Measurements from ENCODE around the gene MYCBP. TPM values are rescaled to one million over a fixed set of nuclear protein-coding genes. Genes with fewer than 3 reads are reported as not detected.

The MYCBP gene
- total RNA-seq, 6 experiments from 2014 or later = 28.4 to 43.7 (median 36.3) TPM

DNA sequence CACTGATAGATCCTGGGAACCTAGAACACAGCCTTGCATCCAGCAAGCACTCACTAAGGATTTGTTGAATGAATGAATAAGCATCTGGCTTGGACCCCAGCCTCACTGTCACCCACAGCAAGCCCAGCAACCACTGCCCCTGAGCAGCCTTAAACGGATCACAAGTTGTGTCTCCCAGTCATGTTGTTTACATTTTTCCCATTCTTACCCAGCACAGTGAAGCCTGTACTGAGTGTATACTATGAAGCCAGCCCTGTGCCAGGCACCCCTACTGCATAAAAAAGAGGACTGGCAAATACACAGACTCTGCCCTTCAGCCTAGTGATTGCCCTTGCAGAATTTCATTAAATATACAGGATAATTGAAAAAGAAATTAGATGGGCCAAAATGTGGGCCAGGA is 43.8 kb downstream of the MYCBP start:
- Mint-ChIP-seq H3K4me3 (no peak overlapping the region), H3K4me1 (ENCODE audit: low read depth) (peaks cover 9% of the 10 kb centered on the region), H3K27ac (no peak overlapping the region), H3K9me3 (no peaks in the 10 kb centered on the region), H3K27me3 (ENCODE audit: insufficient read depth) (peaks cover 26% of the 10 kb centered on the region), H3K36me3 (ENCODE audit: low read depth) (no peaks in the 10 kb centered on the region)
- TF ChIP-seq, protein P1, sequence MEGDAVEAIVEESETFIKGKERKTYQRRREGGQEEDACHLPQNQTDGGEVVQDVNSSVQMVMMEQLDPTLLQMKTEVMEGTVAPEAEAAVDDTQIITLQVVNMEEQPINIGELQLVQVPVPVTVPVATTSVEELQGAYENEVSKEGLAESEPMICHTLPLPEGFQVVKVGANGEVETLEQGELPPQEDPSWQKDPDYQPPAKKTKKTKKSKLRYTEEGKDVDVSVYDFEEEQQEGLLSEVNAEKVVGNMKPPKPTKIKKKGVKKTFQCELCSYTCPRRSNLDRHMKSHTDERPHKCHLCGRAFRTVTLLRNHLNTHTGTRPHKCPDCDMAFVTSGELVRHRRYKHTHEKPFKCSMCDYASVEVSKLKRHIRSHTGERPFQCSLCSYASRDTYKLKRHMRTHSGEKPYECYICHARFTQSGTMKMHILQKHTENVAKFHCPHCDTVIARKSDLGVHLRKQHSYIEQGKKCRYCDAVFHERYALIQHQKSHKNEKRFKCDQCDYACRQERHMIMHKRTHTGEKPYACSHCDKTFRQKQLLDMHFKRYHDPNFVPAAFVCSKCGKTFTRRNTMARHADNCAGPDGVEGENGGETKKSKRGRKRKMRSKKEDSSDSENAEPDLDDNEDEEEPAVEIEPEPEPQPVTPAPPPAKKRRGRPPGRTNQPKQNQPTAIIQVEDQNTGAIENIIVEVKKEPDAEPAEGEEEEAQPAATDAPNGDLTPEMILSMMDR (IDR thresholded peaks at IDR 0.05) = no peak
- DNase-seq = no peak

- H3K4me1 Mint-ChIP-seq (ENCODE audit: low read depth) = peaks cover 7% of the 10 kb centered on the region
- H3K27me3 Mint-ChIP-seq (ENCODE audit: insufficient read depth) = peaks cover 26% of the 10 kb centered on the region
Observed at GRCh38 chr1:38827318-38827717, 45.8 kb downstream of the MYCBP start.

GRCh38 chr1:38826886-38827285 is 46.3 kb downstream of the MYCBP start:
- H3K36me3 Mint-ChIP-seq (ENCODE audit: low read depth) = no peaks in the 10 kb centered on the region
- DNase-seq = no peak
- H3K9me3 Mint-ChIP-seq = no peaks in the 10 kb centered on the region
- H3K4me3 Mint-ChIP-seq = no peak overlapping the region
- peaks cover 3% of the 10 kb centered on the region for H3K4me1 Mint-ChIP-seq (ENCODE audit: low read depth)
- H3K27me3 Mint-ChIP-seq (ENCODE audit: insufficient read depth) = peaks cover 27% of the 10 kb centered on the region
- no peak overlapping the region for H3K27ac Mint-ChIP-seq
- TF ChIP-seq, protein P1 (IDR thresholded peaks at IDR 0.05) = no peak

More at GRCh38 chr1:38827318-38827717, 45.8 kb downstream of the MYCBP start:
- Mint-ChIP-seq H3K9me3 (no peaks in the 10 kb centered on the region), H3K36me3 (ENCODE audit: low read depth) (no peaks in the 10 kb centered on the region), H3K4me3 (no peak overlapping the region), H3K27ac (no peak overlapping the region)
- no peak for DNase-seq
- TF ChIP-seq, protein P1 (IDR thresholded peaks at IDR 0.05) = no peak

- H3K4me1 Mint-ChIP-seq (ENCODE audit: low read depth) = no peaks in the 10 kb centered on the region
- H3K27me3 Mint-ChIP-seq (ENCODE audit: insufficient read depth) = peaks cover 26% of the 10 kb centered on the region
- no peaks in the 10 kb centered on the region for H3K9me3 Mint-ChIP-seq
- H3K27ac Mint-ChIP-seq = no peak overlapping the region
- DNase-seq = no peak
- TF ChIP-seq, protein P1 (IDR thresholded peaks at IDR 0.05) = no peak
- no peaks in the 10 kb centered on the region for H3K36me3 Mint-ChIP-seq (ENCODE audit: low read depth)
- no peak overlapping the region for H3K4me3 Mint-ChIP-seq
Observed at GRCh38 chr1:38826262-38826661, 46.9 kb downstream of the MYCBP start.

DNA sequence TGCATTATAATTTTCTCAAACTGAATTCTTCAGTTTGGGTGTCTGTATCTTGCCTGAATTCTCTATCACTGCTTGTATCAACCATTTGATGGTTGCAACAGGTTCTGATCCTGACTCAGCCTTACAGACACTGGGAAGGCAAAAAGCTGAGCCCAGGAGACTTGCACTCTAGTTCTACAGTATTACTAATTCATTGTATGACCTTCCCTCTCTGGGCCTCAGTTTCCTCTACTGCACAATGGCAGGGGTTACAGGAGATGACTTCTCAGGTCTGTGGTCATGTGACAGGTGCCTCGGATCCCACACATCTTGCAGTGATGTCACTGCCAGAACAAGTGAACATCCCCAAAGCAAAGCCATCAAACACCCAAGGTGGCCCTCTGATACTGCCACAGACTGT is 52.3 kb downstream of the MYCBP start:
- DNase-seq = no peak
- TF ChIP-seq, protein P1 (IDR thresholded peaks at IDR 0.05) = no peak
- Mint-ChIP-seq H3K27me3 (ENCODE audit: insufficient read depth) (peaks cover 34% of the 10 kb centered on the region), H3K27ac (no peak overlapping the region), H3K4me1 (ENCODE audit: low read depth) (no peaks in the 10 kb centered on the region), H3K9me3 (no peaks in the 10 kb centered on the region), H3K36me3 (ENCODE audit: low read depth) (no peaks in the 10 kb centered on the region), H3K4me3 (no peak overlapping the region)

DNA sequence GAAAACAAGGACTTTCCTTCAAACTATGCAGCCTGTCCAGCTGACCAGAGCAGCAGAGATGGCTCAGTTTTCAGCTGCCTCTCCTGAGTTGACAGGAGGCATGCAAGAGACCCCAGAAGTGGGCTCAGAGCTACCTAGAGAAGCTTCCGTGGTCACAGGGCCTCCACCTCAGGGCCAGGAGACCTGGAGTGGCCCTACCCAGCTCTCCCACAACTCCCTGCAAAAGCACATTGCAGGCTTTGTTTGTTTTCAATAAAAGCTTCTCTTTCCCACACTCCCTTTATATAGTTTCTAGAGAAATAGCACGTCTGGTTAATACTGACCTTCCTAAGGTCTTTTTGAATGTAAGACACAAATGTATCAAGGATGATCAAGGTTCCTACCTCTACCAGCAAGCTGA is 53.6 kb downstream of the MYCBP start:
- H3K27me3 Mint-ChIP-seq (ENCODE audit: insufficient read depth) = peaks cover 36% of the 10 kb centered on the region
- no peak overlapping the region for H3K27ac Mint-ChIP-seq
- no peak overlapping the region for H3K4me3 Mint-ChIP-seq
- H3K4me1 Mint-ChIP-seq (ENCODE audit: low read depth) = no peaks in the 10 kb centered on the region
- H3K36me3 Mint-ChIP-seq (ENCODE audit: low read depth) = no peaks in the 10 kb centered on the region
- no peak for DNase-seq
- TF ChIP-seq, protein P1 (IDR thresholded peaks at IDR 0.05) = no peak
- no peaks in the 10 kb centered on the region for H3K9me3 Mint-ChIP-seq

All from HFFc6 (cell line).